ENCODE data around the gene NXPH3. TPM values are rescaled to one million over a fixed set of nuclear protein-coding genes. Genes with fewer than 3 reads are reported as not detected.

NXPH3 gene
- not detected in 2 replicates for total RNA-seq
- 0.02 TPM for total RNA-seq (2013)
- polyA plus RNA-seq, result not detected in 2 replicates
- 0.07 TPM in 1 of 2 replicates, not detected in the other for polyA minus RNA-seq

DNA sequence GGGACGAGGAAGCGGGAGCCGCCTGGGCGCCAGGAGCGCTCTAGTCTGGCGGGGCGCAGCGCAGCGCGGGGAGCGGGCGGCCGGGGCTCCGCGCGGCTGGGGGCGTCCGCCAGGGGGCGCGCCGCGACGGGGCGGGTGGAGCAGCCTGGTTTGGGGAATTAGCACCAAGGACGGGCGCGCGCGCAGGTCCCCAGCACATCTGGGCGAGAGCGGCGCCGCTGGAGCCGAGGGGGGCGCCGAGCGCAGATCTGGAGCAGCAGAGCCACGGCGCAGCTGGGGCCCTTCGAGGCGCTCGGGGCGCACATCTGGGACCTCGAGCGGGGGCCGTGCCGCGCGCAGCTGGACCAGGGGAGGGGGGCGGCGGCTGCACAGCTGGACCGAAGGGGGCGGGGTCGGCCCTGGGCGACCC, at the start of gene NXPH3:
Gene NXPH3, plus strand, starts transcription at position 193 of the 409 bp plus-strand sequence. CDS start 349 bp downstream, outside the sequence.
- ChIA-PET CTCF (interaction anchor here (17.7 kb wide), 1 partner anchor 123 kb away, joined by 485 read pairs; the partner anchor contains the start of gene SLC35B1), POLR2A (no interaction called here)
- Mint-ChIP-seq H3K4me1 (peaks cover 23% of the 10 kb centered on the region), H3K27ac (no peak within 1 kb of the TSS), H3K27me3 (peaks cover 53% of the 10 kb centered on the region), H3K4me3 (peak within 1 kb of the TSS; percentile 80), H3K9me3 (ENCODE audit: insufficient read depth) (no peaks in the 10 kb centered on the region)
- intact Hi-C loops (cut with micrococcal nuclease), result no loop called here
- peak within 1 kb of the TSS; percentile 56 for H3K9ac ChIP-seq (ENCODE audit: low read length)
- H3K79me2 ChIP-seq (ENCODE audit: control insufficient read depth, insufficient read depth, low read length), result no peaks in the 10 kb centered on the region
- ATAC-seq (ENCODE audit: low read depth), result peak; percentile 65
- H2AFZ ChIP-seq (ENCODE audit: insufficient read depth, low read depth, low read length, poor library complexity, severe bottlenecking), result peak within 1 kb of the TSS; percentile 41
- peaks cover 0 to 63% (median 26%) of the 10 kb centered on the region in 4 experiments for H3K27me3 ChIP-seq (replicated peaks in 1 of 4; ENCODE audit: control extremely low read depth in 1 of 4, control insufficient read depth in 3 of 4, insufficient read depth in 4 of 4, low read length in 3 of 4)
- H3K36me3 ChIP-seq (replicated peaks in 1 of 2; ENCODE audit: control extremely low read depth in 1 of 2, control insufficient read depth in 1 of 2, extremely low read depth in 1 of 2, insufficient read depth in 2 of 2, low read length in 1 of 2), result no peaks in the 10 kb centered on the region
- no peaks in the 10 kb centered on the region for H4K20me1 ChIP-seq (ENCODE audit: control insufficient read depth, insufficient read depth, low read length, poor library complexity, severe bottlenecking)
- peak; percentile 72 for DNase-seq
- no peak for TF ChIP-seq EZH2 (IDR thresholded peaks at IDR 0.05; ENCODE audit: borderline replicate concordance, insufficient read depth, low read depth, low read length, poor library complexity, severe bottlenecking)
- TF ChIP-seq, protein P1, sequence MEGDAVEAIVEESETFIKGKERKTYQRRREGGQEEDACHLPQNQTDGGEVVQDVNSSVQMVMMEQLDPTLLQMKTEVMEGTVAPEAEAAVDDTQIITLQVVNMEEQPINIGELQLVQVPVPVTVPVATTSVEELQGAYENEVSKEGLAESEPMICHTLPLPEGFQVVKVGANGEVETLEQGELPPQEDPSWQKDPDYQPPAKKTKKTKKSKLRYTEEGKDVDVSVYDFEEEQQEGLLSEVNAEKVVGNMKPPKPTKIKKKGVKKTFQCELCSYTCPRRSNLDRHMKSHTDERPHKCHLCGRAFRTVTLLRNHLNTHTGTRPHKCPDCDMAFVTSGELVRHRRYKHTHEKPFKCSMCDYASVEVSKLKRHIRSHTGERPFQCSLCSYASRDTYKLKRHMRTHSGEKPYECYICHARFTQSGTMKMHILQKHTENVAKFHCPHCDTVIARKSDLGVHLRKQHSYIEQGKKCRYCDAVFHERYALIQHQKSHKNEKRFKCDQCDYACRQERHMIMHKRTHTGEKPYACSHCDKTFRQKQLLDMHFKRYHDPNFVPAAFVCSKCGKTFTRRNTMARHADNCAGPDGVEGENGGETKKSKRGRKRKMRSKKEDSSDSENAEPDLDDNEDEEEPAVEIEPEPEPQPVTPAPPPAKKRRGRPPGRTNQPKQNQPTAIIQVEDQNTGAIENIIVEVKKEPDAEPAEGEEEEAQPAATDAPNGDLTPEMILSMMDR (IDR thresholded peaks at IDR 0.05), result peak; percentile 45
- no peak within 1 kb of the TSS for H3K27ac ChIP-seq (ENCODE audit: low read length in 2 of 2)
- H3K4me1 ChIP-seq (ENCODE audit: control insufficient read depth in 2 of 2, insufficient read depth in 2 of 2, low read length in 2 of 2), result peaks cover 18 to 21% of the 10 kb centered on the region in 2 donors
- H3K4me2 ChIP-seq (replicated peaks; ENCODE audit: low read depth, low read length, poor library complexity, severe bottlenecking), result peak within 1 kb of the TSS; percentile 89
- H3K9me3 ChIP-seq (ENCODE audit: control extremely low read depth in 1 of 3, control insufficient read depth in 2 of 3, insufficient read depth in 1 of 3, low read length in 2 of 3), result peaks cover 0 to 9% (median 0%) of the 10 kb centered on the region in 3 donors
- peak within 1 kb of the TSS in 4 of 5 experiments; percentile 1 to 39 (median 8) for H3K4me3 ChIP-seq (ENCODE audit: control extremely low read depth in 1 of 5, extremely low read depth in 1 of 5, insufficient read depth in 1 of 5, low read depth in 2 of 5, low read length in 4 of 5)
- 2% methylated on average over 55 of the region's 55 CpGs for WGBS (ENCODE audit: insufficient coverage)

DNA sequence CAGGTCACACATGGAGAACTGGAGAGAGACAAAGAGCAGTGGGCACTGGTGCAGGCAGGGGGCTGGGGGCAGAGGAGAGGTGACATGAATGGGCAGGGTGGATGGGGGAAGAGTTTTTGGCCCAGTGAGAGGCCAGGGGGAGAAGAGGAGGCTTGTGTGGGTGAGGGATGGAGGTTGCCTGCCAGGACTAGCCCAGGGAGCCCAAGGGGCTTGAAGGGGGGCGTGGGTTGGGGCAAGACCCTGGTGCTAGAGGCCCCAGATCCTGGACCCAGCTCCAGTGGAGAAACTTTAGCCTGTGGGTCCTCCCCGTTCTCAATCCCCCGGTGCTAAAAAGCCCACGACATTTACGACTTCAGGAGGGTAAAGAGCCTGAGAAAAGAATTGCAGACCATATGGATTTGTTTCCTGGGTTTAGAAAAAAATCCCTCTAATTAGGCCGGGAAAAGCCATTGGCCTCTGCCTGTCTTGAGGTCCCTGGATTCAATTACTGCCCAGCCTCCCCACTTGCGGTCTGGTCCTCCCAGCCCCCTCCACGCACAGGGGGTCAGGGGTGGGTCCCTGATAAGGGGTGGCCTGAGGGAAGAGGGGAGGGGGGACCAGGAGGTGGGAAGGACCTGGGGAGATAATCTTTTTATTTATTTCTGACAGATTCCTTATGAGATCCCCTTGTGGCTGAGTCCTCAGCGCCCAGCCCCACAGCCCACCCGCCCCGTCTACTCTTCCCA, 47.6 kb upstream of the NXPH3 start:
- Histone ChIP-seq H3K4me2 (replicated peaks; ENCODE audit: low read depth, low read length, poor library complexity, severe bottlenecking) (no peak overlapping the region), H3K9me3 (ENCODE audit: control extremely low read depth in 1 of 3, control insufficient read depth in 2 of 3, insufficient read depth in 1 of 3, low read length in 2 of 3) (no peaks in the 10 kb centered on the region), H2AFZ (ENCODE audit: insufficient read depth, low read depth, low read length, poor library complexity, severe bottlenecking) (no peak overlapping the region), H3K4me3 (ENCODE audit: control extremely low read depth in 1 of 5, extremely low read depth in 1 of 5, insufficient read depth in 1 of 5, low read depth in 2 of 5, low read length in 4 of 5) (no peak overlapping the region), H3K9ac (ENCODE audit: low read length) (no peak overlapping the region), H3K36me3 (replicated peaks in 1 of 2; ENCODE audit: control extremely low read depth in 1 of 2, control insufficient read depth in 1 of 2, extremely low read depth in 1 of 2, insufficient read depth in 2 of 2, low read length in 1 of 2) (no peaks in the 10 kb centered on the region), H4K20me1 (ENCODE audit: control insufficient read depth, insufficient read depth, low read length, poor library complexity, severe bottlenecking) (no peaks in the 10 kb centered on the region), H3K27ac (ENCODE audit: low read length in 2 of 2) (no peak overlapping the region), H3K4me1 (ENCODE audit: control insufficient read depth in 2 of 2, insufficient read depth in 2 of 2, low read length in 2 of 2) (no peaks in the 10 kb centered on the region), H3K27me3 (replicated peaks in 1 of 4; ENCODE audit: control extremely low read depth in 1 of 4, control insufficient read depth in 3 of 4, insufficient read depth in 4 of 4, low read length in 3 of 4) (no peaks in the 10 kb centered on the region), H3K79me2 (ENCODE audit: control insufficient read depth, insufficient read depth, low read length) (no peaks in the 10 kb centered on the region)
- ChIA-PET CTCF (no interaction called here), POLR2A (no interaction called here)
- no peak for ATAC-seq (ENCODE audit: low read depth)
- WGBS (ENCODE audit: insufficient coverage), result 93% methylated on average over 6 of the region's 11 CpGs
- peaks cover 46% of the 10 kb centered on the region for H3K27me3 Mint-ChIP-seq
- H3K4me1 Mint-ChIP-seq, result no peaks in the 10 kb centered on the region
- no peak for TF ChIP-seq EZH2 (IDR thresholded peaks at IDR 0.05; ENCODE audit: borderline replicate concordance, insufficient read depth, low read depth, low read length, poor library complexity, severe bottlenecking)
- TF ChIP-seq, protein P1 (IDR thresholded peaks at IDR 0.05), result no peak
- DNase-seq, result no peak
- no peak overlapping the region for H3K27ac Mint-ChIP-seq
- H3K9me3 Mint-ChIP-seq (ENCODE audit: insufficient read depth), result no peaks in the 10 kb centered on the region
- no peak overlapping the region for H3K4me3 Mint-ChIP-seq
- intact Hi-C loops (cut with micrococcal nuclease), result no loop called here

Data from B cell (primary cell).